B cell (primary cell): ENCODE measurements around the gene GNLY. TPM values are rescaled to one million over a fixed set of nuclear protein-coding genes. Genes with fewer than 3 reads are reported as not detected.

Experiments used
- ATAC-seq: fragments of 200-7000 bp; cut with Tn5 transposase; one replicate; pipeline ENCODE4 v1.10.0; 2021; ENCODE audit warnings: low read depth, mild to moderate bottlenecking, moderate number of reproducible peaks, moderate library complexity
- CTCF ChIA-PET: fragments of 350-600 bp; sonication (Branson Sonifier 250); formaldehyde crosslinking; loops from one replicate; lab custom pipeline; 2021; ENCODE audit warnings: antibody characterized with exemption, inconsistent platforms; lab: Charles Lee
- POLR2A ChIA-PET: fragments of 350-600 bp; sonication (Branson Sonifier 250); formaldehyde crosslinking; loops from one replicate; lab custom pipeline; 2021; ENCODE audit warnings: antibody characterized with exemption; lab: Charles Lee
- DNase-seq: peaks from one replicate; pipeline ENCODE4 v3.0.0; 2013
- H2AFZ ChIP-seq: 2 replicates; pipeline ENCODE4 v1.6.1; 2012; ENCODE audit warnings: mild to moderate bottlenecking, low read depth, low read length; ENCODE audit not compliant: insufficient read depth, poor library complexity, severe bottlenecking
- H3K27ac ChIP-seq, 2 donors: 1 replicate in 1 of 2; 2 replicates in 1 of 2; pipeline ENCODE4 v1.5.1; 2012 to 2013; ENCODE audit warnings: low read length in 2 of 2, mild to moderate bottlenecking in 2 of 2, moderate library complexity in 1 of 2
- H3K27me3 ChIP-seq, 4 experiments: fragments of 200-600 bp in 1 of 4; sonication (generic) in 1 of 4; replicated peaks in 1 of 4; 1 replicate in 2 of 4; 2 replicates in 2 of 4; pipeline versions ENCODE4 v1.6.1 to v1.7.0; 2013 to 2016; ENCODE audit warnings: low read length in 3 of 4, mild to moderate bottlenecking in 2 of 4, mixed read lengths in 1 of 4, moderate library complexity in 1 of 4; ENCODE audit not compliant: insufficient read depth in 4 of 4, control insufficient read depth in 3 of 4; ENCODE audit errors: control extremely low read depth in 1 of 4
- H3K36me3 ChIP-seq, 2 experiments: replicated peaks in 1 of 2; 1 replicate in 1 of 2; 2 replicates in 1 of 2; pipeline versions ENCODE4 v1.6.1 to v1.7.1; 2013; ENCODE audit warnings: low read length in 1 of 2; ENCODE audit not compliant: insufficient read depth in 2 of 2, control insufficient read depth in 1 of 2; ENCODE audit errors: control extremely low read depth in 1 of 2, extremely low read depth in 1 of 2
- H3K4me1 ChIP-seq, 2 donors: fragments of 200-600 bp in 1 of 2; sonication (generic) in 1 of 2; 1 replicate in 1 of 2; 2 replicates in 1 of 2; pipeline versions ENCODE4 v1.5.1 to v1.6.1; 2013 to 2017; ENCODE audit warnings: low read length in 2 of 2; ENCODE audit not compliant: control insufficient read depth in 2 of 2, insufficient read depth in 2 of 2
- H3K4me2 ChIP-seq: replicated peaks from 2 replicates; pipeline ENCODE3; 2012; ENCODE audit warnings: mild to moderate bottlenecking, low read depth, low read length; ENCODE audit not compliant: poor library complexity, severe bottlenecking
- H3K4me3 ChIP-seq, 5 experiments: fragments of 200-600 bp in 1 of 5; sonication (generic) in 1 of 5; 1 replicate in 3 of 5; 2 replicates in 2 of 5; pipeline versions ENCODE4 v1.5.1 to v1.7.0; 2011 to 2016; ENCODE audit warnings: low read length in 4 of 5, mild to moderate bottlenecking in 4 of 5, low read depth in 2 of 5, control low read depth in 1 of 5, moderate library complexity in 1 of 5; ENCODE audit not compliant: insufficient read depth in 1 of 5; ENCODE audit errors: control extremely low read depth in 1 of 5, extremely low read depth in 1 of 5
- H3K79me2 ChIP-seq: fragments of 200-600 bp; sonication (generic); one replicate; pipeline ENCODE4 v1.6.0; 2016; ENCODE audit warnings: low read length; ENCODE audit not compliant: control insufficient read depth, insufficient read depth
- H3K9ac ChIP-seq: fragments of 200-600 bp; sonication (generic); 2 replicates; pipeline ENCODE4 v1.6.1; 2017; ENCODE audit warnings: mild to moderate bottlenecking, low read length, moderate library complexity
- H3K9me3 ChIP-seq, 3 donors: one replicate each; pipeline versions ENCODE4 v1.6.1 to v1.7.1; 2013; ENCODE audit warnings: low read length in 2 of 3; ENCODE audit not compliant: control insufficient read depth in 2 of 3, insufficient read depth in 1 of 3; ENCODE audit errors: control extremely low read depth in 1 of 3
- H4K20me1 ChIP-seq: 2 replicates; pipeline ENCODE4 v1.6.0; 2012; ENCODE audit warnings: mild to moderate bottlenecking, low read length; ENCODE audit not compliant: insufficient read depth, control insufficient read depth, poor library complexity, severe bottlenecking
- H3K27ac Mint-ChIP-seq: one replicate; pipeline ENCODE4 v1.8.0; 2021; ENCODE audit warnings: mixed read lengths
- H3K27me3 Mint-ChIP-seq: one replicate; pipeline ENCODE4 v1.8.0; 2021; ENCODE audit warnings: mixed read lengths
- H3K4me1 Mint-ChIP-seq: one replicate; pipeline ENCODE4 v1.8.0; 2021; ENCODE audit warnings: mixed read lengths
- H3K4me3 Mint-ChIP-seq: one replicate; pipeline ENCODE4 v1.8.0; 2021; ENCODE audit warnings: mixed read lengths
- H3K9me3 Mint-ChIP-seq: one replicate; pipeline ENCODE4 v1.8.0; 2022; ENCODE audit warnings: mixed read lengths; ENCODE audit not compliant: insufficient read depth
- CTCF ChIP-seq: fragments of 200-600 bp; IDR thresholded peaks from one replicate; pipeline ENCODE4 v1.8.0; 2022; ENCODE audit warnings: antibody characterized with exemption, mild to moderate bottlenecking
- EZH2 ChIP-seq: IDR thresholded peaks from 2 replicates; pipeline ENCODE4 v1.6.1; 2012; ENCODE audit warnings: borderline replicate concordance, low read depth, mild to moderate bottlenecking, moderate library complexity, low read length; ENCODE audit not compliant: insufficient read depth, poor library complexity, severe bottlenecking
- WGBS: methylation state at CpG from one replicate; pipeline ENCODE4 v1.1.5; 2013; ENCODE audit warnings: missing lambda C conversion rate; ENCODE audit not compliant: insufficient coverage; 5-methylcytosine and 5-hydroxymethylcytosine counted together
- intact Hi-C: fragments of 100-400 bp; cut with micrococcal nuclease; formaldehyde crosslinking; loops from one replicate; pipeline ENCODE4 v1.10.0; 2022
- polyA plus RNA-seq: library from polyadenylated mRNA; depleted of rRNA; stranded (reverse); fragments of >200 nt; gene quantifications from 2 replicates; pipeline ENCODE4 v1.2.3, GENCODE V29; 2012
- total RNA-seq, 2 donors: library from RNA; stranded (reverse); fragments of 120-200 nt in 1 of 2; gene quantifications; 1 replicate in 1 of 2; 2 replicates in 1 of 2; pipeline versions ENCODE4 v1.2.3 to v1.2.4, GENCODE V29; 2013 to 2022

Gene GNLY
- total and polyA plus RNA-seq, 2 donors (not counting 1 experiment from before 2014, with no cell fraction given) = 3.9 to 4.2 TPM

- Histone ChIP-seq H3K79me2 (no peaks in the 10 kb centered on the region), H3K27ac (no peak overlapping the region), H3K4me1 (peaks cover 36 to 46% of the 10 kb centered on the region in 2 donors), H3K4me3 (no peak overlapping the region), H4K20me1 (no peaks in the 10 kb centered on the region), H3K9ac (no peak overlapping the region), H3K9me3 (peaks cover 0 to 32% (median 17%) of the 10 kb centered on the region in 3 donors), H2AFZ (no peak overlapping the region), H3K4me2 (no peak overlapping the region), H3K27me3 (peaks cover 0 to 16% (median 6%) of the 10 kb centered on the region in 4 experiments), H3K36me3 (no peaks in the 10 kb centered on the region)
- TF ChIP-seq CTCF (no peak), EZH2 (no peak)
- CTCF ChIA-PET = interaction anchor here (1.3 to 1.8 kb wide), 2 partner anchors 18 to 39 kb away, joined by 6 to 8 read pairs; no protein-coding TSS in a partner anchor
- 79% methylated on average over 6 of the region's 8 CpGs for WGBS
- Mint-ChIP-seq H3K27ac (no peak overlapping the region), H3K4me1 (peaks cover 51% of the 10 kb centered on the region), H3K27me3 (peaks cover 37% of the 10 kb centered on the region), H3K4me3 (no peak overlapping the region), H3K9me3 (no peaks in the 10 kb centered on the region)
- DNase-seq (no peak), ATAC-seq (no peak)
- intact Hi-C loops = no loop called here
- POLR2A ChIA-PET = no interaction called here
Measured at GRCh38 chr2:85746321-85747004, 52.3 kb downstream of the GNLY start.

GRCh38 chr2:85747441-85747840, 53.3 kb downstream of the GNLY start:
- peak overlapping the region; percentile 42 for H3K4me3 Mint-ChIP-seq
- no peak for ATAC-seq
- H2AFZ ChIP-seq = no peak overlapping the region
- peaks cover 55% of the 10 kb centered on the region for H3K4me1 Mint-ChIP-seq
- intact Hi-C loops = no loop called here
- peaks cover 34% of the 10 kb centered on the region for H3K27me3 Mint-ChIP-seq
- no peak for DNase-seq
- no peaks in the 10 kb centered on the region for H4K20me1 ChIP-seq
- WGBS = 93% methylated on average over 3 of the region's 3 CpGs
- H3K4me1 ChIP-seq = peaks cover 38 to 46% of the 10 kb centered on the region in 2 donors
- no peak overlapping the region for H3K27ac Mint-ChIP-seq
- CTCF ChIA-PET = interaction anchor here (1.3 to 1.8 kb wide), 3 partner anchors 18 to 66 kb away, joined by 4 to 8 read pairs (median 6); no protein-coding TSS in a partner anchor
- peaks cover 0 to 19% (median 6%) of the 10 kb centered on the region in 4 experiments for H3K27me3 ChIP-seq
- peak overlapping the region in 1 of 5 experiments; percentile 3 for H3K4me3 ChIP-seq
- no peak overlapping the region for H3K9ac ChIP-seq
- no peaks in the 10 kb centered on the region for H3K9me3 Mint-ChIP-seq
- POLR2A ChIA-PET = no interaction called here
- TF ChIP-seq CTCF (no peak), EZH2 (no peak)
- no peaks in the 10 kb centered on the region for H3K79me2 ChIP-seq
- H3K9me3 ChIP-seq = peaks cover 0 to 34% (median 17%) of the 10 kb centered on the region in 3 donors
- no peaks in the 10 kb centered on the region for H3K36me3 ChIP-seq
- no peak overlapping the region for H3K27ac ChIP-seq
- H3K4me2 ChIP-seq = peak overlapping the region; percentile 25
